ACHN (cell line): ENCODE measurements around the gene C1orf174.

Source experiments
- DNase-seq: peaks from one replicate; pipeline ENCODE4 v3.0.0-alpha.2; 2015
- in situ Hi-C: cut with HindIII; loops from 2 replicates; pipeline ENCODE4 v1.10.0; 2017; ENCODE audit warnings: low sequenced_read_pairs, low pct_ligation_motif_present, low pct_unique_long_range_greater_than_20kb

Gene C1orf174

DNA sequence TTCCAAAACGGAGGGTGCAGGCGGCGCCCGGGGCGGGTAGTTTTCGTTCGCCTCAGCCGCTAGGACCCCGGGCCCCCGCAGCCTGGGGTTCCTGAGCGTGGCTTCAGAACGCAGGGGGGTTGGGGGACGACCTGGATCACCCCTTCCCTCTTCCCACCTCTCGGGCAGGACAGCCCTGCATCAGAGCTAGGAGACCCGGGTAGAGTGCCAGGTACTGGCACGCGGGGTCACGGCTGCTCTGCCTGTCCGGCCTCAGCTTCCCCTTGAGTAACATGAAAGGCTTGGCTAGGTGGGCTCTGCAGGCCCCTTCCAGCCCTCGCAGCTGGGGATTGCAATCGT, 42.3 kb downstream of the C1orf174 start:
- DNase-seq = no peak
- in situ Hi-C loops = no loop called here

DNA sequence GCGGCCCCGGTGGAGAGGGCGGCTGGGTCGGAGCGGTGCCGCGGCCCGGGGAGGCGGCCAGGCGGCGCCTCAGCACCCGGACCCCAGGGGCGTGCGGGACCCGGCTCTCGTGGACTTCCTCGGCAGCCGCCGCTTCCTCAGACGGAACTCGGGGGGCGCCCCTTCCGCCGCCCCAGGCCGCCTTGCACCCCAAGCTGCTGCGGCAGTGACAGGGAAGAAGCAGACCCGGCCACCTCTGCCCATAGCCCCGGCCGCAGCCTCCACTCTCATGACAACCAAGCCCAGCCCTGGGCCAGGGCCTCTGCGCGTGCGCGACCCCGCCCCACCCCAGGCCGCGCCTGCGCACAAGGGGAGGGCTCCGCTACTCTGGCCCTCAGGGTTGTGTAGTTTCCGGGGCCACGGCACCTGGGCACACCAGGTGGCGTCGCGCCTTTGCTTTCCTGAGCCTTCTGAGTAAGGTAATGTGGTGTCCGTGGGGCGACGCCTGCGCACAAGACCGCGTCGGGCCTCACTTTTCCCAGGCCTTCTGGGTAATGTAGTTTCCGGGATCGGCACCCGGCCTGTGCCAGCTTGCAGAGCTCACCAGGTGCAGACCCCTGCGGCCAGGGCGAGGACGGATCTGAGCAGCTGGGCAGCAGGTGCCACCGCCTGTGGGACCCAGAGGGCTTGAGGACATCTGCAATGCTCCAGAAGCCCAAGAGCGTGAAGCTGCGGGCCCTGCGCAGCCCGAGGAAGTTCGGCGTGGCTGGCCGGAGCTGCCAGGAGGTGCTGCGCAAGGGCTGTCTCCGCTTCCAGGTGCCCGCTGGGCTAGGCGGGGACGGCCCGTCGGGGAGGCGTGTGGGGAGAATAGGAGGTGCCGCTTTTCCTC, 42.9 kb downstream of the C1orf174 start, which contains the start of the genes CEP104 and DFFB:
Gene CEP104, minus strand, starts transcription at position 289 of the 868 bp plus-strand sequence. CDS start 4,804 bp downstream, outside the sequence.
Gene DFFB, plus strand, starts transcription at position 554 of the 868 bp plus-strand sequence. Its CDS starts 128 bp downstream, at position 682.
- in situ Hi-C loops = no loop called here
- DNase-seq = peak; percentile 93

DNA sequence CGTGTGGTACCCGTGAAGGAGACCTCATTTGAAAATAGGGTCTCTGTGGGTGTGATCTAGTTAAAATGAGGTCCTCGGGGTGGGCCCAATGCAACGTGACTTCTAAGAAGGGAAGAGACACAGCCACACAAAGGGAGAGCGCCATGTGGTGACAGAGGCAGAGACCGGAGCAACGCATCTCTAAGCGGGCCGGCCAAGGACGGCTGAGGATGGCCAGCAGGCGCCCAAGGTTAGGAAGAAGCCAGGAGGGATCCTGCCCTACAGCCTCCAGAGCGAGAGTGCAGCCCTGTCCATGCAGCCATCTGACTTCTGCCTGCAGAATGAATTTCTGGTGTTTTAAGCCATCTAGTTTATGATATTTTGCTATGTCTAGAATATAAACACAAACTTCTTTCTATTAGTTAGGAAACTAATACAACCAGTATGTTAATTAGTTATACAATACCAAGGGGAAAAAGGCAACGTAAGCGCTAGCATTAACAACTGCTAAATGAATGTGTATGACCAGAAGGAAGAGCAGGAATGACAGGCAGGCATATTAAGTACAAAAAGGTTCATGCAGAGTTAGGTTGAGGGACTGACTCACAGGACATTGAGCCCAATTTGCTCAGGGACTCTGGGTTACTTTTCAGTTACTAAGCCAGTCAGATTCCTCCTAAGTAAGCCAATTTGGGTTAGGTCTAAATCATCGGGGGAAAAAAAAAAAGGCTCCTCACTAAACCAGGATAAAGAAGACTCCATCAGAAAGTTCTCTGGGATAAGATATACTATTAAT, 47.2 kb downstream of the C1orf174 start:
- in situ Hi-C loops = no loop called here
- DNase-seq = no peak

DNA sequence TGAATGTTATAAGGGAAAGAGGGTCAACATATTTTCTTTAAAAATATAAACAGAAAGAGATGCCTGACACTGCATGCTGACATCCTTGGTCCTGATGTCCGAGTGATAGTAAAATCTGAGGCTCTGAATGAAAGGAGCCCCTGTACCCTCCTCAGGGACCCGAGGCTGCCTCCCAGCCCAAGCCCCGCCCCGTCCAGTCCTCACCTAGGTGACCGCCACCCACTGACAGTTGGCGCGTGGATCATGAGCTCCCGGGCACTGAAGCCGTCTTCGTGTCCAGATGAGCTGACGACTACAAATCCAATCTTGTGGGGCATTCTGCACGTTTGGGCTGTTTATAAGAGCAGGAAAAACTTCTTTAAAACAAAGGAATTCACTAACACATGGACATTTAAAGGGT, 48.0 kb downstream of the C1orf174 start:
- in situ Hi-C loops = no loop called here

DNA sequence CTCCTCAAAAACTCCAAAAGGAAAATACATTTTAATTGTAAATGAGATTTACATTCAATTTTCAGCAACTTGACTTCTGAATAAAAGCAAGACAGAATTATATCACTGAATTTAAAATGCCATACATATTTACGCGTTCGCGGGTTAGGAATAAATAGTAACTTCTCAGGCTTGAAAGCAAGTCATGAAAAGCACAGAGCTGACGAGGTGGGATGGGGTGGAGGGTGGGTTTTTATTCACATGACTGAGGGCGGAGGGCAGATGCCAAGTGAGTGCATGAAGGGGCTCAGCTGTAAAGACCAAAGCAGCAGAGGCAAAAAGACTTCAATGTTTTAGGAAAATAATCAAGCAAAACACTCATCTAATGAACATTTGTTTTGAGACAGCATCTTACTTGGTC, 48.8 kb downstream of the C1orf174 start:
- in situ Hi-C loops = no loop called here
- DNase-seq = no peak

More for the DNA sequence above, 48.0 kb downstream of the C1orf174 start:
- DNase-seq = no peak

- in situ Hi-C loops = no loop called here
These were observed 49.2 kb downstream of the C1orf174 start for GRCh38 chr1:3850857-3851256.

GRCh38 chr1:3847081-3847480, 53.0 kb downstream of the C1orf174 start:
- DNase-seq = no peak
- in situ Hi-C loops = no loop called here

More at GRCh38 chr1:3850857-3851256, 49.2 kb downstream of the C1orf174 start:
- DNase-seq = no peak

GRCh38 chr1:3846541-3846940, 53.5 kb downstream of the C1orf174 start:
- no peak for DNase-seq
- in situ Hi-C loops = no loop called here

DNA sequence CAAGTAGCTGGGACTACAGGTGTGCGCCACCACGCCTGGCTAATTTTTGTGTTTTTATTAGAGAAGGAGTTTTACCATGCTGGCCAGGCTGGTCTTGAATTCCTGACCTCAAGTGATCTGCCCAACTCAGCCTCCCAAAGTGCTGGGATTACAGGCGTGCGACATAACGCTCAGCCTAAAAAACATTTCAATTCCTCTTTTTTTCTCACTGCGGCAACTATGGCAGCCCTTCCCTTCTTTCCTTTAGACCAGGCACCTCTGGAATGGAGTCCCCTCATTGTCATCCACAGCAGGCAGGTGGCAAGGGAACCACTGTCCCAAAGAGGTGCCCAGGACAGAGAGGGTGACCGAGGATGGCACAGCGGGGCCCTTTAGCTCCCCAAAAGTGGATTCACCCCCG, 57.2 kb downstream of the C1orf174 start:
- in situ Hi-C loops = no loop called here
- no peak for DNase-seq

- in situ Hi-C loops = no loop called here
- DNase-seq = no peak
These were observed 58.6 kb downstream of the C1orf174 start for GRCh38 chr1:3841491-3841890.
